PC-9 (cell line): ENCODE measurements around the gene ZNF485. TPM values are rescaled to one million over a fixed set of nuclear protein-coding genes. Genes with fewer than 3 reads are reported as not detected.
A peak's percentile ranks its signal among the peaks of the same experiment; 100 is the strongest.

Source experiments
- BruUV-seq: library from RNA; stranded (reverse); fragments of 400-500 nt; replicated peaks from 2 replicates; lab custom pipeline; 2021; lab: Mats Ljungman, UMichigan
- CTCF ChIA-PET: fragments of 300-600 bp; sonication (Branson Sonifier 250); formaldehyde crosslinking; loops from one replicate; lab custom pipeline; 2022; ENCODE audit warnings: antibody characterized with exemption; lab: Charles Lee
- POLR2A ChIA-PET: fragments of 300-600 bp; sonication (Branson Sonifier 250); formaldehyde crosslinking; loops from one replicate; lab custom pipeline; 2022; ENCODE audit warnings: antibody characterized with exemption; ENCODE audit not compliant: unreplicated experiment; lab: Charles Lee
- DNase-seq, 2 experiments: peaks; one replicate each; pipeline versions ENCODE4 v3.0.0 to v3.0.0-alpha.2; 2015 to 2022; ENCODE audit warnings: mixed read lengths in 1 of 2
- H2AFZ ChIP-seq: fragments of 200-600 bp; sonication (generic); 2 replicates; pipeline ENCODE4 v1.8.1; 2017; ENCODE audit warnings: antibody characterized with exemption
- H3F3A ChIP-seq: fragments of 200-600 bp; sonication (generic); 2 replicates; pipeline ENCODE4 v1.8.1; 2017; ENCODE audit warnings: antibody characterized with exemption, mild to moderate bottlenecking, low read depth; ENCODE audit not compliant: insufficient read depth
- H3K27ac ChIP-seq: fragments of 200-600 bp; sonication (generic); 2 replicates; pipeline ENCODE4 v1.6.1; 2016; ENCODE audit warnings: mixed run types
- H3K27me3 ChIP-seq: fragments of 200-600 bp; sonication (generic); 2 replicates; pipeline ENCODE4 v1.6.1; 2016; ENCODE audit warnings: low read depth, mixed run types; ENCODE audit not compliant: insufficient read depth
- H3K36me3 ChIP-seq: fragments of 200-600 bp; sonication (generic); 2 replicates; pipeline ENCODE4 v1.6.1; 2016; ENCODE audit warnings: low read depth, mixed run types
- H3K4me1 ChIP-seq: fragments of 200-600 bp; sonication (generic); replicated peaks from 2 replicates; pipeline ENCODE4 v1.6.1; 2016; ENCODE audit warnings: mixed run types; ENCODE audit not compliant: insufficient read depth
- H3K4me2 ChIP-seq: fragments of 200-600 bp; sonication (generic); 2 replicates; pipeline ENCODE4 v1.6.1; 2017; ENCODE audit warnings: mixed run types
- H3K4me3 ChIP-seq: fragments of 200-600 bp; sonication (generic); 2 replicates; pipeline ENCODE4 v1.6.1; 2016; ENCODE audit warnings: mixed run types
- H3K79me2 ChIP-seq: fragments of 200-600 bp; sonication (generic); 2 replicates; pipeline ENCODE4 v1.6.1; 2017; ENCODE audit warnings: low read depth, mixed run types
- H3K9me2 ChIP-seq: fragments of 200-600 bp; sonication (generic); 2 replicates; pipeline ENCODE4 v1.8.1; 2017; ENCODE audit warnings: mild to moderate bottlenecking; ENCODE audit not compliant: insufficient read depth
- H3K9me3 ChIP-seq: fragments of 200-600 bp; sonication (generic); 2 replicates; pipeline ENCODE4 v1.8.1; 2016; ENCODE audit warnings: low read depth; ENCODE audit not compliant: insufficient read depth
- H4K20me1 ChIP-seq: fragments of 200-600 bp; sonication (generic); 2 replicates; pipeline ENCODE4 v1.8.1; 2017; ENCODE audit not compliant: insufficient read depth
- EZH2 ChIP-seq: fragments of 200-600 bp; sonication (generic); IDR thresholded peaks from 2 replicates; pipeline ENCODE4 v1.8.0; 2017; ENCODE audit warnings: antibody characterized with exemption, low read depth
- intact Hi-C: fragments of 100-400 bp; cut with micrococcal nuclease; formaldehyde crosslinking; loops from one replicate; pipeline ENCODE4 v1.10.0; 2022; ENCODE audit not compliant: unreplicated experiment
- total RNA-seq: library from RNA; stranded (reverse); gene quantifications from 2 replicates; pipeline ENCODE4 v1.2.3, GENCODE V29; 2021
- TF ChIP-seq, protein P1 (sequence below): fragments of 200-600 bp; sonication (generic); conservative IDR thresholded peaks from 2 replicates; pipeline ENCODE4 v1.6.1; 2017; ENCODE audit warnings: mixed run types, antibody characterized with exemption, mild to moderate bottlenecking, moderate library complexity

Gene ZNF485
- total RNA-seq, 1 experiment from 2014 or later, result 2.1 TPM

DNA sequence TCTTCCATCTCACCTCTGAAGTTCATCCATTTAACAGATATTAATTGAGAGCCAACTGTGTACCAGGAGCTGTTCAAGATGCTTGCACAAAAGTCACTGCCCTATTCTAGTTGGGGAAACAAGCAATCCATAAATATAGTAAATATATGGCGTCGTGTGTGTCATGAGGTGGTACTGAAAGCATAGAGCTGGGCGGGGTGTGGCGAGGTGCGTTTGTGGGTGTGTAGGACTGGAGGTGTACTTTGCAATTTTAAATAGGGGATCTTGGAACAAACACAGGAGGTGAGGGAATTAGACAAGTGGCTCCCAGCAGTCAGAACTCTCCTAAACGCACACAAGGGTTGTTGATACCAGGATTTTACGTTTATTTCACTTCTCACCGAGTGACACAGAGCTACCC lies 31.3 kb upstream of the ZNF485 start:
- 0 out of 2 replicates have a peak, but pooled peaks cover 3% of the 10 kb centered on the region for H3K9me3 ChIP-seq
- POLR2A ChIA-PET, result no interaction called here
- H2AFZ ChIP-seq, result peak overlapping the region; percentile 87
- H3K79me2 ChIP-seq, result no peaks in the 10 kb centered on the region
- BruUV-seq, result no TSS peak
- H3K27ac ChIP-seq, result no peak overlapping the region
- no peaks in the 10 kb centered on the region for H3K9me2 ChIP-seq
- peak overlapping the region; percentile 75 for H3K4me3 ChIP-seq
- peaks cover 12% of the 10 kb centered on the region; the same call in 1 of the 2 replicates for H3K4me1 ChIP-seq
- intact Hi-C loops, result loop anchor here (10.0 kb wide), 1 partner anchor 1020 kb away; no protein-coding TSS in a partner anchor
- H3F3A ChIP-seq, result peaks cover 6% of the 10 kb centered on the region; the same call in 1 of the 2 replicates
- H3K36me3 ChIP-seq, result 0 out of 2 replicates have a peak, but pooled peaks cover 3% of the 10 kb centered on the region
- H4K20me1 ChIP-seq, result no peaks in the 10 kb centered on the region
- peak overlapping the region; percentile 80 for H3K4me2 ChIP-seq
- CTCF ChIA-PET, result no interaction called here
- TF ChIP-seq EZH2, result no peak
- TF ChIP-seq, protein P1, sequence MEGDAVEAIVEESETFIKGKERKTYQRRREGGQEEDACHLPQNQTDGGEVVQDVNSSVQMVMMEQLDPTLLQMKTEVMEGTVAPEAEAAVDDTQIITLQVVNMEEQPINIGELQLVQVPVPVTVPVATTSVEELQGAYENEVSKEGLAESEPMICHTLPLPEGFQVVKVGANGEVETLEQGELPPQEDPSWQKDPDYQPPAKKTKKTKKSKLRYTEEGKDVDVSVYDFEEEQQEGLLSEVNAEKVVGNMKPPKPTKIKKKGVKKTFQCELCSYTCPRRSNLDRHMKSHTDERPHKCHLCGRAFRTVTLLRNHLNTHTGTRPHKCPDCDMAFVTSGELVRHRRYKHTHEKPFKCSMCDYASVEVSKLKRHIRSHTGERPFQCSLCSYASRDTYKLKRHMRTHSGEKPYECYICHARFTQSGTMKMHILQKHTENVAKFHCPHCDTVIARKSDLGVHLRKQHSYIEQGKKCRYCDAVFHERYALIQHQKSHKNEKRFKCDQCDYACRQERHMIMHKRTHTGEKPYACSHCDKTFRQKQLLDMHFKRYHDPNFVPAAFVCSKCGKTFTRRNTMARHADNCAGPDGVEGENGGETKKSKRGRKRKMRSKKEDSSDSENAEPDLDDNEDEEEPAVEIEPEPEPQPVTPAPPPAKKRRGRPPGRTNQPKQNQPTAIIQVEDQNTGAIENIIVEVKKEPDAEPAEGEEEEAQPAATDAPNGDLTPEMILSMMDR, result no peak
- H3K27me3 ChIP-seq, result peaks cover 4% of the 10 kb centered on the region; the same call in 1 of the 2 replicates
- DNase-seq, result no peak

DNA sequence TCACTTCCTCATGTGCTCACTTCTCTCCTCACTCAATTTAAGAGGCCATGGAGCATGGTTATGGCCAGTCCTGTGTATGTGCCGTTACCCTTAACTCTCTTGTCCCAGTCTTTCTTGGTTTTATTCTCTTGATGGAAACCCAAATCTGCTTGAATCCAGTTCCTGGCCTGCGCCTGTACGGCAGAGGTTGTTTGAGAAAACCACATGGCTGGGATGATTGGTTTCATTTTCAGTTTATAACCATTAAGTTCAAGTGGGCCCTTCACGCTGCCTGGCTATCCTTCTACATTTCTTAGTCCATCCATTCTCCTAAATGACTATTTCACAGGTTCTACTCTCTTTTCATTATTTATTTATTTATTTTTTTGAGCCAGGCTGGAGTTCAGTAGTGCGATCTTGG lies 30.2 kb upstream of the ZNF485 start:
- Histone ChIP-seq H3F3A (peaks cover 6% of the 10 kb centered on the region; the same call in 1 of the 2 replicates), H3K4me1 (peaks cover 12% of the 10 kb centered on the region; the same call in 1 of the 2 replicates), H3K4me2 (no peak overlapping the region), H3K9me3 (0 out of 2 replicates have a peak, but pooled peaks cover 3% of the 10 kb centered on the region), H3K79me2 (no peaks in the 10 kb centered on the region), H3K36me3 (0 out of 2 replicates have a peak, but pooled peaks cover 3% of the 10 kb centered on the region), H4K20me1 (no peaks in the 10 kb centered on the region), H2AFZ (no peak overlapping the region), H3K4me3 (no peak overlapping the region), H3K27ac (no peak overlapping the region), H3K9me2 (no peaks in the 10 kb centered on the region), H3K27me3 (peaks cover 5% of the 10 kb centered on the region; the same call in 1 of the 2 replicates)
- CTCF ChIA-PET, result no interaction called here
- DNase-seq, result no peak
- no TSS peak for BruUV-seq
- POLR2A ChIA-PET, result no interaction called here
- intact Hi-C loops, result loop anchor here (10.0 kb wide), 1 partner anchor 1021 kb away; no protein-coding TSS in a partner anchor
- TF ChIP-seq, protein P1, result no peak
- TF ChIP-seq EZH2, result no peak

- Histone ChIP-seq H3F3A (peaks cover 6% of the 10 kb centered on the region; the same call in 1 of the 2 replicates), H3K4me2 (no peak overlapping the region), H3K79me2 (no peaks in the 10 kb centered on the region), H3K9me2 (no peaks in the 10 kb centered on the region), H3K36me3 (0 out of 2 replicates have a peak, but pooled peaks cover 3% of the 10 kb centered on the region), H2AFZ (no peak overlapping the region), H3K27ac (no peak overlapping the region), H4K20me1 (no peaks in the 10 kb centered on the region), H3K9me3 (0 out of 2 replicates have a peak, but pooled peaks cover 3% of the 10 kb centered on the region), H3K27me3 (peaks cover 5% of the 10 kb centered on the region; the same call in 1 of the 2 replicates), H3K4me3 (no peak overlapping the region), H3K4me1 (peaks cover 12% of the 10 kb centered on the region; the same call in 1 of the 2 replicates)
- intact Hi-C loops, result loop anchor here (10.0 kb wide), 1 partner anchor 1022 kb away; no protein-coding TSS in a partner anchor
- BruUV-seq, result no TSS peak
- CTCF ChIA-PET, result no interaction called here
- POLR2A ChIA-PET, result no interaction called here
- DNase-seq, result no peak
- TF ChIP-seq EZH2, result no peak
- TF ChIP-seq, protein P1, result no peak
Measured at GRCh38 chr10:43576580-43576979, 29.7 kb upstream of the ZNF485 start.
